K562 (cell line): ENCODE measurements around the gene AP2M1. TPM values are rescaled to one million over a fixed set of nuclear protein-coding genes. Genes with fewer than 3 reads are reported as not detected.

ENCODE experiments used
- AFF4 ChIP-seq: sonication (generic); formaldehyde crosslinking; IDR thresholded peaks from 2 replicates; pipeline ENCODE4 v1.8.0; 2023; ENCODE audit warnings: mild to moderate bottlenecking, missing genetic modification reagents
- ATF7 ChIP-seq: fragments of 450-650 bp; IDR thresholded peaks from 2 replicates; pipeline ENCODE4 v1.7.1; 2014; ENCODE audit warnings: mild to moderate bottlenecking, moderate library complexity
- GABPB2 ChIP-seq: fragments of 250-450 bp; sonication (Bioruptor Pico); conservative IDR thresholded peaks from 2 replicates; pipeline ENCODE4 v1.5.1; 2021; ENCODE audit warnings: mild to moderate bottlenecking
- HMG20B ChIP-seq: fragments of 250-450 bp; sonication (Bioruptor Pico); IDR thresholded peaks from 2 replicates; pipeline ENCODE4 v1.5.0; 2021; ENCODE audit warnings: mild to moderate bottlenecking
- SUPT5H ChIP-seq: fragments of 450-650 bp; IDR thresholded peaks from 2 replicates; pipeline ENCODE4 v1.6.1; 2016
- ZBTB49 ChIP-seq: sonication (generic); formaldehyde crosslinking; IDR thresholded peaks from 2 replicates; pipeline ENCODE4 v1.8.0; 2022; ENCODE audit warnings: missing genetic modification reagents, mild to moderate bottlenecking, borderline replicate concordance
- ZBTB5 ChIP-seq: fragments of 450-650 bp; IDR thresholded peaks from 2 replicates; pipeline ENCODE4 v1.6.1; 2017; ENCODE audit warnings: antibody characterized with exemption
- ZNF318 ChIP-seq, 2 experiments: fragments of 450-650 bp; IDR thresholded peaks; 2 replicates each; pipeline ENCODE4 v1.6.1; 2016; ENCODE audit warnings: mild to moderate bottlenecking in 2 of 2, borderline replicate concordance in 1 of 2, low read depth in 1 of 2, moderate library complexity in 1 of 2
- polyA plus RNA-seq, 8 experiments: library from polyadenylated mRNA; depleted of rRNA in 4 of 8; stranded (reverse) in 5 of 8; unstranded in 3 of 8; fragments of >200 nt; fragmentation: Nextera tagmentation in 2 of 8; fragmentation: Illumina TruSeq in 1 of 8; extraction: Ambion mirVana in 2 of 8; extraction: Trizol in 1 of 8; gene quantifications; 2 replicates each; pipeline versions ENCODE4 v1.2.1 to v1.2.3, GENCODE V29; 2011 to 2014; ENCODE audit warnings: inconsistent platforms in 1 of 8, missing spikeins in 1 of 8
- total RNA-seq, 7 experiments: library from RNA; depleted of rRNA in 6 of 7; stranded (reverse); fragments of >200 nt in 6 of 7; fragmentation: Illumina TruSeq in 2 of 7; extraction: Trizol in 2 of 7; gene quantifications; 2 replicates each; pipeline versions ENCODE4 v1.2.1 to v1.2.3, GENCODE V29; 2011 to 2021; ENCODE audit warnings: low replicate concordance in 1 of 7
- TF ChIP-seq, protein P1 (sequence below): fragments of 250-450 bp; sonication (Bioruptor Pico); IDR thresholded peaks from 2 replicates; pipeline ENCODE4 v1.9.0; 2021; ENCODE audit warnings: mild to moderate bottlenecking

Gene AP2M1
- total and polyA plus RNA-seq, 9 of the 15 experiments (the other 6 are each of a cell fraction or from before 2014, with no cell fraction given): 118 to 505 (median 296) TPM

DNA sequence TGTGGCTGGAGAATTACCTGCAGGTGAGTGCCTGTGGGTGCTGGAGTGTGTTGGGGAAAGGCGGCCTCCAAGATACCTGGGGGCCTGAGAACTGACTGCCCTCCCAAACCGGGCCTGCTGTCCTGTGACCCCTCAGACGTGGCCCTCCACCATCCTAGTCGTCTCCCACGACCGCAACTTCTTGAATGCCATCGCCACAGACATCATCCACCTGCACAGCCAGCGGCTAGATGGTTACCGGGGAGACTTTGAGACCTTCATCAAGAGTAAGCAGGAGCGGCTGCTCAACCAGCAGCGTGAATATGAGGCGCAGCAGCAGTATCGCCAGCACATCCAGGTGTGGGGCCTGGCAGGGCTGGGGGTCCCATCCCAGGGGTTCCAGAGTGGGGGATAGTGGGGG lies 14.8 kb downstream of the AP2M1 start (continued):
- TF ChIP-seq ZBTB5 (no peak), ZBTB49 (CRISPR knock-in tag) (no peak), AFF4 (no peak), ATF7 (no peak), SUPT5H (no peak), HMG20B (CRISPR knock-in tag) (no peak), GABPB2 (CRISPR knock-in tag) (no peak), ZNF318 (IDR thresholded peaks at IDR 0.05; ENCODE audit: borderline replicate concordance in 1 of 2, low read depth in 1 of 2) (no peak)
- TF ChIP-seq, protein P1, sequence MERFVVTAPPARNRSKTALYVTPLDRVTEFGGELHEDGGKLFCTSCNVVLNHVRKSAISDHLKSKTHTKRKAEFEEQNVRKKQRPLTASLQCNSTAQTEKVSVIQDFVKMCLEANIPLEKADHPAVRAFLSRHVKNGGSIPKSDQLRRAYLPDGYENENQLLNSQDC (CRISPR knock-in tag): no peak
